SJCRH30 (cell line): ENCODE data around the gene TFAP2D. TPM values are rescaled to one million over a fixed set of nuclear protein-coding genes. Genes with fewer than 3 reads are reported as not detected.

Experiments used
- DNase-seq, 2 experiments: peaks; one replicate each; pipeline ENCODE4 v3.0.0-alpha.2; 2015 to 2020
- H3K27ac ChIP-seq: fragments of 250-450 bp; sonication (Bioruptor Pico); 2 replicates; pipeline ENCODE4 v1.5.1; 2020; ENCODE audit warnings: mild to moderate bottlenecking, moderate library complexity
- H3K27me3 ChIP-seq: fragments of 250-450 bp; sonication (Bioruptor Pico); 2 replicates; pipeline ENCODE4 v1.5.1; 2020; ENCODE audit warnings: mild to moderate bottlenecking, moderate library complexity
- H3K36me3 ChIP-seq: fragments of 250-450 bp; sonication (Bioruptor Pico); 2 replicates; pipeline ENCODE4 v1.5.1; 2020; ENCODE audit warnings: mild to moderate bottlenecking, moderate library complexity
- H3K4me1 ChIP-seq: fragments of 250-450 bp; sonication (Bioruptor Pico); 2 replicates; pipeline ENCODE4 v1.5.1; 2020; ENCODE audit warnings: mild to moderate bottlenecking, moderate library complexity
- H3K4me3 ChIP-seq: fragments of 250-450 bp; sonication (Bioruptor Pico); 2 replicates; pipeline ENCODE4 v1.5.1; 2020; ENCODE audit warnings: mild to moderate bottlenecking, moderate library complexity
- H3K9me3 ChIP-seq: fragments of 250-450 bp; sonication (Bioruptor Pico); replicated peaks from 2 replicates; pipeline ENCODE4 v1.5.1; 2020; ENCODE audit warnings: mild to moderate bottlenecking, moderate library complexity
- total RNA-seq: library from RNA; depleted of rRNA; stranded (reverse); fragments of >200 nt; shearing (Covaris generic); gene quantifications from 2 replicates; pipeline ENCODE4 v1.2.3, GENCODE V29; 2014; rRNA removed

Gene TFAP2D
- total RNA-seq, 1 experiment from 2014 or later, result not detected

DNA sequence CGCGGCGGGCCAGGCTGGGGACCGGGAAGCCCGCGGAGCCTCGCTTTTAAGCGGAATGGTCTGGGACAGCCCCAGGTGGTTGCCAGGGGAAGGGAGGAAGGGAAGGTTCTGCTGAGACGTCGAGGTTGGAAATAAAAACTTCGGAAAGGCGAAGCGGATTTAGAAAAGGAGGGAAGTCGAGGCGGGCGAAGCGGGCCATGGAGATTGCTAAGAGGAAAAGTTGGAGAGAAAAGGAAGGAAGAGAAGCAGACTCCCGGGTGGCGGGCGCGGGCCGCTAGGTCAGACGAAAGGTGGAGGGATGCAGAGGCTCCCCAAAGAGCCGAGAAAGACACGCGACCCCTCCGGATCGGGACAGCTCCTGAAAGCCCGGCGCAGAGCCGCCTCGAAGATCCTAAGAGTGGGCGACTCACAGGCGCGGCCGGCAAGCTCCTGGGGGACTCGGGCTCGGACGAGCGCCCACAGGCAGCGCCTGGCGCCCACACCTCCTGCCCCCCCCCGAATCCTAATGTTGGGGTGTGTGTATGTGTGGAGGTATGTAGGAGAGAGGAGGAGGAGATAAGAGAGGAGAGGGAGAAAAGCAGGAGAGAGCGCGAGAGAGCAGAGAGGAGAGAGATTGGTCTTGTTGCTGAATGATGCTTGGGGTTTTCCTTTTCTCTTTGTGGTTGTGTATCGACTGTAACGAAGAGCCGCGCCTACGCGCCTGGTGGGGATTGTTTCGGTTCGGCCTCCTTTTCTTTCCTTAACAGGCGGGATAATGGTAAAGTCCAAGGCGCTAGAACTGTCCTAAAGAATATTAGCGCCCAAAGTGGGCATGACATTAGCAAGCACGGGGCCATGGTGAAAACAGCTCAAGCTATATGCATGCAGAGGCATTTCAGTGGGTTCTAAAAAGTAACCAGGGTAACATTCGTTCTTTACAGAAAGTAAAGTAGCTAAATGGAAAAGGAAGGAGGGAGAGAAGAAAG lies 106.9 kb downstream of the TFAP2D start:
- peak overlapping the region; percentile 66 for H3K4me3 ChIP-seq
- peak; percentile 55 to 71 for DNase-seq
- H3K27ac ChIP-seq, result peak overlapping the region; percentile 95
- H3K36me3 ChIP-seq, result peaks cover 7% of the 10 kb centered on the region; the same call in 1 of the 2 replicates
- H3K27me3 ChIP-seq, result no peaks in the 10 kb centered on the region
- peaks cover 11% of the 10 kb centered on the region for H3K4me1 ChIP-seq
- no peaks in the 10 kb centered on the region for H3K9me3 ChIP-seq

- Histone ChIP-seq H3K27ac (peak overlapping the region; percentile 95), H3K36me3 (peaks cover 12% of the 10 kb centered on the region; the same call in 1 of the 2 replicates), H3K4me3 (peak overlapping the region; percentile 66), H3K9me3 (no peaks in the 10 kb centered on the region), H3K4me1 (peaks cover 12% of the 10 kb centered on the region), H3K27me3 (no peaks in the 10 kb centered on the region)
- DNase-seq, result no peak
Observed at GRCh38 chr6:50820869-50821264, 107.5 kb downstream of the TFAP2D start.

DNA sequence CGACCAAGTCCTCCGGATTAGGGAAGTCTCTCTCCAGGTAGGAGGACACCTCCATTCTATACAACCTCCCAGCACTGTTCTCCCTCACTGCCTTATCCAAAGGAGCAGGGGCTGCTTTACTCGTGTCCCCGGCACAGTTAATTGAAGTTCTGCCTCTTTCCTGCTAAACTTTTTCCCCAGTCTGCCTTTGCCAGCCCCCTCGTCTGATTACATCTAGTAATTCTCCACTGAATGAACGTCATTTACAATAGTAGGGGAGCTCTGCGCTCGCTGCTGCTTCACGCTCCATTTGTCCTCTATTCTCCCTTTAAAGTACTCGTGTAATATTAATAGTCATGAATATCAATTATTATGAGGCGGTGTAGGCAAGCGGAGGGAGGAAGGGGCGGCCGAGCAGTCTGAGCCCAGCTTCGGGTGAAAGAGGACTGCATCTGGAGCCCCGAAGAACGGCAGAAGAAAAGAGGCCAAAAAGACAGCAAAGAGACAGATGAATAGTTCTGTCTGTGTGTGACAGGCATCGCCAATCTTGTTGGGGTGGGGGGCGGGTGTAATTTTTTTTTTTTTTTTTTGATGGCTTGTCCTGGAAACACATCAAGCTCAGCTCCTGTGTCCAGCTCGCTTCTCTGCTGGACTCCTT lies 108.2 kb downstream of the TFAP2D start:
- peak; percentile 35 to 59 for DNase-seq
- Histone ChIP-seq H3K4me3 (peak overlapping the region; percentile 66), H3K36me3 (peaks cover 14% of the 10 kb centered on the region; the same call in 1 of the 2 replicates), H3K9me3 (no peaks in the 10 kb centered on the region), H3K4me1 (peaks cover 12% of the 10 kb centered on the region), H3K27me3 (no peaks in the 10 kb centered on the region), H3K27ac (peak overlapping the region; percentile 95)

DNA sequence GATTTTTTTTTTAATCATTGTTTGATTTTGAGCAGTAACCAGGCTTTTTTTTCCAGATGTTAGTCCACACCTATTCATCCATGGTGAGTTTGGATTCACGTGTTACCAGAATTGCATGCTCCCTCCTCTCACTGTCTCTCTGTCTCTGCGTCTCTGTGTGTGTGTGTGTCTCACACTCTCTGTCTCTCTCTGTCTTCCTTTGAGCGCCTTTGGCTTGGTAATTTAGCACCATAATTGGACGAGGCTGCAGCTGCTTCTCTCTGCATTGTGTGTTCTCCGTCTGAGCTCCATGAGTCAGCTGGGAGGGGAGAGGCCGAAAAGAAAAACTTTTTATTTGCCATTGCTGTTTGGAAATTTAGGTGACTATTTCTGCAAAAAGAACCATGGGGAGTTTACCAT lies 108.8 kb downstream of the TFAP2D start:
- Histone ChIP-seq H3K27ac (peak overlapping the region; percentile 95), H3K4me1 (peaks cover 12% of the 10 kb centered on the region), H3K4me3 (peak overlapping the region; percentile 66), H3K27me3 (no peaks in the 10 kb centered on the region), H3K36me3 (peaks cover 17% of the 10 kb centered on the region; the same call in 1 of the 2 replicates), H3K9me3 (no peaks in the 10 kb centered on the region)
- DNase-seq, result peak; percentile 74 to 90

Other genes starting within 250 kb of the TFAP2D start
- gene TFAP2B, start 105.3 kb downstream of the TFAP2D start, total RNA-seq, result 14.0 and 16.7 TPM in 2 replicates